K562 (cell line): Measurements from ENCODE around the gene FBL. TPM values are rescaled to one million over a fixed set of nuclear protein-coding genes. Genes with fewer than 3 reads are reported as not detected.

ENCODE experiments used
- ATAC-seq: fragments of 200-7000 bp; cut with Tn5 transposase; 3 replicates; pipeline ENCODE4 v1.9.1; 2020; ENCODE audit warnings: moderate library complexity
- BruUV-seq: library from RNA; stranded (reverse); fragments of 400-500 nt; replicated peaks from 2 replicates; lab custom pipeline; 2021; lab: Mats Ljungman, UMichigan
- CTCF ChIA-PET: fragments of 300-600 bp; formaldehyde crosslinking; extraction: SDS; loops from one replicate; lab custom pipeline; 2021; ENCODE audit warnings: low intra/inter-chr PET ratio; lab: Yijun Ruan, JAX
- POLR2A ChIA-PET: fragments of 300-600, 350-650 bp; sonication (Branson Sonifier 250); formaldehyde crosslinking; extraction: SDS; loops from one replicate; lab custom pipeline; 2021; ENCODE audit warnings: antibody characterized with exemption, inconsistent platforms; lab: Yijun Ruan, JAX
- DNase-seq, 4 experiments: peaks; one replicate each; pipeline versions ENCODE4 v3.0.0 to v3.0.0-alpha.2; 2011 to 2018; ENCODE audit warnings: low spot score in 3 of 4, mixed read lengths in 3 of 4; ENCODE audit errors: extremely low read depth in 1 of 4
- FAIRE-seq: peaks from 2 replicates; lab custom pipeline; 2011; peaks lifted over from hg19 to GRCh38; lab: Jason Lieb, UNC
- H2AFZ ChIP-seq: 2 replicates; pipeline ENCODE4 v1.6.0; 2011; ENCODE audit warnings: low read depth, low read length, control low read depth, inconsistent platforms
- H3K27ac ChIP-seq: fragments of 200-600 bp; 3 replicates; pipeline ENCODE4 v1.8.0; 2011; ENCODE audit warnings: low read depth, mild to moderate bottlenecking, control low read depth, inconsistent platforms, low read length, moderate library complexity, mixed read lengths; ENCODE audit errors: extremely low read depth
- H3K27me3 ChIP-seq, 2 experiments: fragments of 300-600 bp in 1 of 2; 2 replicates in 1 of 2; 3 replicates in 1 of 2; pipeline versions ENCODE4 v1.6.0 to v1.8.0; 2011; ENCODE audit warnings: inconsistent platforms in 2 of 2, low read length in 2 of 2, mild to moderate bottlenecking in 1 of 2, mixed read lengths in 1 of 2, moderate library complexity in 1 of 2; ENCODE audit not compliant: control insufficient read depth in 2 of 2, insufficient read depth in 2 of 2
- H3K36me3 ChIP-seq: fragments of 300-600 bp; 3 replicates; pipeline ENCODE4 v1.8.0; 2011; ENCODE audit warnings: mild to moderate bottlenecking, low read length, inconsistent platforms; ENCODE audit not compliant: control insufficient read depth, insufficient read depth
- H3K4me1 ChIP-seq, 2 experiments: fragments of 200-600 bp in 1 of 2; replicated peaks in 1 of 2; 2 replicates in 1 of 2; 3 replicates in 1 of 2; pipeline versions ENCODE4 v1.5.1 to v1.8.0; 2011; ENCODE audit warnings: inconsistent platforms in 2 of 2, low read length in 2 of 2, mild to moderate bottlenecking in 1 of 2, mixed read lengths in 1 of 2, moderate library complexity in 1 of 2; ENCODE audit not compliant: control insufficient read depth in 2 of 2, insufficient read depth in 2 of 2
- H3K4me2 ChIP-seq: 2 replicates; pipeline ENCODE4 v1.6.1; 2011; ENCODE audit warnings: low read length, control low read depth, inconsistent platforms, mixed read lengths; ENCODE audit not compliant: insufficient read depth
- H3K4me3 ChIP-seq: fragments of 200-600 bp; sonication (generic), shearing (Covaris generic); 2 replicates; pipeline ENCODE4 v1.5.1; 2016; ENCODE audit warnings: control low read depth, inconsistent platforms
- H3K79me2 ChIP-seq: fragments of 200-600 bp; 3 replicates; pipeline ENCODE4 v1.8.0; 2011; ENCODE audit warnings: low read length, inconsistent platforms; ENCODE audit not compliant: control insufficient read depth, insufficient read depth
- H3K9ac ChIP-seq, 2 experiments: 2 replicates each; pipeline versions ENCODE4 v1.6.0 to v1.6.1; 2011; ENCODE audit warnings: low read depth in 2 of 2, low read length in 2 of 2, control low read depth in 1 of 2, inconsistent platforms in 1 of 2, mild to moderate bottlenecking in 1 of 2, mixed read lengths in 1 of 2; ENCODE audit not compliant: insufficient read depth in 1 of 2
- H3K9me1 ChIP-seq: one replicate; pipeline ENCODE4 v1.6.0; 2011; ENCODE audit warnings: inconsistent platforms, mild to moderate bottlenecking, low read length, moderate library complexity; ENCODE audit not compliant: control insufficient read depth, insufficient read depth
- H3K9me3 ChIP-seq: replicated peaks from 2 replicates; pipeline ENCODE4 v1.5.1; 2011; ENCODE audit warnings: low read depth, low read length, inconsistent platforms; ENCODE audit not compliant: control insufficient read depth, insufficient read depth
- H4K20me1 ChIP-seq: replicated peaks from 2 replicates; pipeline ENCODE4 v1.6.1; 2011; ENCODE audit warnings: low read length, inconsistent platforms, mixed read lengths; ENCODE audit not compliant: control insufficient read depth, insufficient read depth
- HDAC1 ChIP-seq, 2 experiments: fragments of 450-650 bp; IDR thresholded peaks; 2 replicates each; pipeline ENCODE4 v1.6.1; 2016 to 2017; ENCODE audit warnings: inconsistent platforms in 1 of 2, mild to moderate bottlenecking in 1 of 2, moderate library complexity in 1 of 2
- KDM1A ChIP-seq, 2 experiments: fragments of 450-650 bp; IDR thresholded peaks; 2 replicates each; pipeline ENCODE4 v1.6.1; 2016; ENCODE audit warnings: mild to moderate bottlenecking in 2 of 2
- KDM4B ChIP-seq, 2 experiments: fragments of 450-650 bp in 1 of 2; sonication (generic) in 1 of 2; IDR thresholded peaks; 2 replicates each; pipeline ENCODE4 v1.6.1; 2016 to 2017; ENCODE audit warnings: borderline replicate concordance in 2 of 2, antibody characterized with exemption in 1 of 2, low read depth in 1 of 2, mild to moderate bottlenecking in 1 of 2
- MBD2 ChIP-seq: sonication (generic); IDR thresholded peaks from 2 replicates; pipeline ENCODE4 v1.6.1; 2016; ENCODE audit warnings: low read depth, borderline replicate concordance
- NFXL1 ChIP-seq: fragments of 450-650 bp; formaldehyde crosslinking; IDR thresholded peaks from 2 replicates; pipeline ENCODE4 v1.4.0; 2021; ENCODE audit warnings: mild to moderate bottlenecking
- NR2C2 ChIP-seq, 2 experiments: fragments of 200-800 bp in 1 of 2; sonication (Bioruptor generic) in 1 of 2; sonication (generic) in 1 of 2; formaldehyde crosslinking in 1 of 2; IDR thresholded peaks; 2 replicates each; pipeline versions ENCODE4 v1.6.1 to v1.8.0; 2016 to 2022; ENCODE audit warnings: mild to moderate bottlenecking in 1 of 2, missing compliant biosample characterization in 1 of 2, missing genetic modification characterization in 1 of 2, missing genetic modification reagents in 1 of 2
- RBM22 ChIP-seq: fragments of 200-400 bp; formaldehyde crosslinking; IDR thresholded peaks from 2 replicates; pipeline ENCODE4 v1.6.1; 2018; ENCODE audit warnings: low read length, low read depth; ENCODE audit not compliant: poor library complexity, severe bottlenecking
- SLC30A9 ChIP-seq: fragments of 250-450 bp; sonication (Bioruptor Pico); IDR thresholded peaks from 2 replicates; pipeline ENCODE4 v1.8.0; 2022; ENCODE audit warnings: mild to moderate bottlenecking, moderate library complexity
- SP2 ChIP-seq: IDR thresholded peaks from 2 replicates; pipeline ENCODE4 v1.6.1; 2011; ENCODE audit warnings: mild to moderate bottlenecking, low read depth, low read length, moderate library complexity; ENCODE audit not compliant: poor library complexity, severe bottlenecking; ENCODE audit errors: extremely low read depth
- WGBS: fragments of 100-300 bp; shearing (Covaris generic); methylation state at CpG from one replicate; pipeline ENCODE4 v1.1.6; 2016; ENCODE audit warnings: low coverage, mixed read lengths; ENCODE audit not compliant: insufficient coverage; ENCODE audit errors: missing lambda C conversion rate; 5-methylcytosine and 5-hydroxymethylcytosine counted together
- in situ Hi-C: fragments of 300-500 bp; cut with MboI; formaldehyde crosslinking; loops from 4 replicates; pipeline ENCODE4 v1.15.0; 2018; ENCODE audit warnings: inconsistent platforms, mixed read lengths
- intact Hi-C: fragments of 100-400 bp; cut with micrococcal nuclease; formaldehyde crosslinking; loops from 2 replicates; pipeline ENCODE4 v1.14.2; 2022
- polyA plus RNA-seq, 8 experiments: library from polyadenylated mRNA; depleted of rRNA in 4 of 8; stranded (reverse) in 5 of 8; unstranded in 3 of 8; fragments of >200 nt; fragmentation: Nextera tagmentation in 2 of 8; fragmentation: Illumina TruSeq in 1 of 8; extraction: Ambion mirVana in 2 of 8; extraction: Trizol in 1 of 8; gene quantifications; 2 replicates each; pipeline versions ENCODE4 v1.2.1 to v1.2.3, GENCODE V29; 2011 to 2014; ENCODE audit warnings: inconsistent platforms in 1 of 8, missing spikeins in 1 of 8
- total RNA-seq, 7 experiments: library from RNA; depleted of rRNA in 6 of 7; stranded (reverse); fragments of >200 nt in 6 of 7; fragmentation: Illumina TruSeq in 2 of 7; extraction: Trizol in 2 of 7; gene quantifications; 2 replicates each; pipeline versions ENCODE4 v1.2.1 to v1.2.3, GENCODE V29; 2011 to 2021; ENCODE audit warnings: low replicate concordance in 1 of 7
- TF ChIP-seq, protein P1 (sequence below): sonication (generic); formaldehyde crosslinking; IDR thresholded peaks from 2 replicates; pipeline ENCODE4 v1.8.1; 2023; ENCODE audit warnings: mild to moderate bottlenecking, missing genetic modification reagents

Gene FBL
- total and polyA plus RNA-seq, 9 of the 15 experiments (the other 6 are each of a cell fraction or from before 2014, with no cell fraction given), result 201 to 1,696 (median 696) TPM

DNA sequence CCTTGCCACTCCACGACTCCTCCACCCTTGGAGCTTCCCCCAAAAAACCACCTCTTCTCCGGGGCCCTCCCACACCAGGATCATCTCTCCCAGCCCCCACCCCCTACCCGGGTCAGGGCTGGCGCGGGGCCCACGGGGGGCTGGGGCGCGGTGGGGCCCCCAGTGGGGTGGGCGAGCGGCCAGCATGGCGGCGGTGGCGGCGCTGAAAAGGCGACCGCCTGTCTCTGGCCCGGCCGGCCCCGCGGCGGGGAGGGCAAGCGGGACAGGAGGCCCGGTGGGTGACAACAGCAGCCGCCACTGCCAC is 13.1 kb downstream of the FBL start:
- Histone ChIP-seq H4K20me1 (peaks cover 4% of the 10 kb centered on the region; the same call in 1 of the 2 replicates), H3K36me3 (peaks cover 85% of the 10 kb centered on the region), H3K9ac (peak overlapping the region; percentile 53 to 89), H3K27ac (peak overlapping the region; percentile 76), H3K4me2 (peak overlapping the region; percentile 76), H3K9me3 (no peaks in the 10 kb centered on the region), H3K9me1 (peaks cover 8% of the 10 kb centered on the region), H3K4me3 (peak overlapping the region; percentile 51), H2AFZ (0 out of 2 replicates have a peak overlapping the region, but pooled peaks have one; percentile 44), H3K27me3 (no peaks in the 10 kb centered on the region), H3K79me2 (peaks cover 19% of the 10 kb centered on the region), H3K4me1 (peaks cover 15 to 27% of the 10 kb centered on the region in 2 experiments)
- no peak for DNase-seq
- TF ChIP-seq NR2C2 (CRISPR knock-in tag; IDR thresholded peaks at IDR 0.05) (no peak), NR2C2 (tag; IDR thresholded peaks at IDR 0.05) (peak; percentile 28; the same call in 1 of the 2 replicates), MBD2 (no peak)
- WGBS, result 27% methylated on average over 3 of the region's 24 CpGs
- BruUV-seq, result no TSS peak
- ChIA-PET CTCF (interaction anchor here (0.6 kb wide), 1 partner anchor 8 kb away, joined by 3 read pairs; no protein-coding TSS in a partner anchor), POLR2A (interaction anchor here (0.5 to 1.8 kb wide), 6 partner anchors 8 to 40 kb away, joined by 4 to 17 read pairs (median 6); no protein-coding TSS in a partner anchor)
- in situ Hi-C loops, result no loop called here
- FAIRE-seq, result no peak
- ATAC-seq, result no peak
- intact Hi-C loops, result no loop called here

DNA sequence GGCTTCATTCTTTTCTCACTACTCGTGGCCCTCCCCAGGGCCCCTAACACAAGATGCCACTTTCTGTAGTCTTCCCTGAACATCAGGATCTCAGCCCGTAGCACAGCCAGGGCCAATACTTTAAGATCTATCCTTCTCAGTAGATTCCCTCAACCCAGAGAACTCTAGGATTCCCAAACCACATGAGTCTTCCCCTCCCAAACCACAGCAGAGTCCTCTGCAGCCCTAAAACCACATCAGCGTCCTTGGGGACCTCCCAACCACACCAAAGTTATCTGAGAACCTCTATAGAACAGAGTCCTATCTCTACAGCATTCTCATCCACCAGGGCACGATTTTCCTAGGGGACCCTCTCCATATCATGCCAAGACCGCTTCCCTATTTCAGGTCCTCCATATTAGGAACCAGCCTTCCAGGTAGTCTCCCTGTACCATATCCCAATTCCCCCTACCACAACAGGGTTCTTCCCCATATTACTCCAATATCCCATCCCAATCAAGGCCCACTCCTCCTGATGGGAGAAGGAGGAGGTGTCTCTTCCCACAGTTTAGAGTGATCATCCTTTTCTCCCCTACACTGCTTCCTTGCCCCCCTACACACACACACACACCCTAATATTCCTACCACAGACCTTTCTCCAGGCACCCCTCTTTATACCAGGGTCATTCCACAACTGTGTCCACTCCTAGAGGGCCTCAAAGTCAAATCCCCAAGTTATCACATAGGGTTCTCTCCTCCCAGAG is 13.7 kb downstream of the FBL start:
- Histone ChIP-seq H3K27ac (peak overlapping the region; percentile 76), H3K36me3 (peaks cover 84% of the 10 kb centered on the region), H3K79me2 (peaks cover 16% of the 10 kb centered on the region), H3K27me3 (no peaks in the 10 kb centered on the region), H4K20me1 (peaks cover 4% of the 10 kb centered on the region; the same call in 1 of the 2 replicates), H3K9ac (peak overlapping the region; percentile 53 to 89; a peak in 3 of 4 replicates), H3K4me2 (peak overlapping the region; percentile 76), H3K9me1 (peaks cover 8% of the 10 kb centered on the region), H2AFZ (no peak overlapping the region), H3K4me1 (peaks cover 15 to 28% of the 10 kb centered on the region in 2 experiments), H3K9me3 (no peaks in the 10 kb centered on the region), H3K4me3 (peak overlapping the region; percentile 51)
- no peak for FAIRE-seq
- no TSS peak for BruUV-seq
- ChIA-PET POLR2A (interaction anchor here (1.5 to 1.8 kb wide), 3 partner anchors 10 to 40 kb away, joined by 5 to 12 read pairs (median 6); no protein-coding TSS in a partner anchor), CTCF (interaction anchor here (0.6 kb wide), 1 partner anchor 9 kb away, joined by 3 read pairs; no protein-coding TSS in a partner anchor)
- no peak for ATAC-seq
- DNase-seq, result no peak
- in situ Hi-C loops, result no loop called here
- 65% methylated on average over 5 of the region's 5 CpGs for WGBS
- intact Hi-C loops, result no loop called here
- TF ChIP-seq SLC30A9 (CRISPR knock-in tag), result no peak
- no peak for TF ChIP-seq HDAC1 (IDR thresholded peaks at IDR 0.05)
- TF ChIP-seq RBM22, result no peak
- no peak for TF ChIP-seq KDM1A (IDR thresholded peaks at IDR 0.05)
- no peak for TF ChIP-seq NFXL1 (CRISPR knock-in tag)
- TF ChIP-seq KDM4B (IDR thresholded peaks at IDR 0.05; ENCODE audit: borderline replicate concordance in 2 of 2, low read depth in 1 of 2), result no peak
- TF ChIP-seq SP2, result no peak
- TF ChIP-seq, protein P1, sequence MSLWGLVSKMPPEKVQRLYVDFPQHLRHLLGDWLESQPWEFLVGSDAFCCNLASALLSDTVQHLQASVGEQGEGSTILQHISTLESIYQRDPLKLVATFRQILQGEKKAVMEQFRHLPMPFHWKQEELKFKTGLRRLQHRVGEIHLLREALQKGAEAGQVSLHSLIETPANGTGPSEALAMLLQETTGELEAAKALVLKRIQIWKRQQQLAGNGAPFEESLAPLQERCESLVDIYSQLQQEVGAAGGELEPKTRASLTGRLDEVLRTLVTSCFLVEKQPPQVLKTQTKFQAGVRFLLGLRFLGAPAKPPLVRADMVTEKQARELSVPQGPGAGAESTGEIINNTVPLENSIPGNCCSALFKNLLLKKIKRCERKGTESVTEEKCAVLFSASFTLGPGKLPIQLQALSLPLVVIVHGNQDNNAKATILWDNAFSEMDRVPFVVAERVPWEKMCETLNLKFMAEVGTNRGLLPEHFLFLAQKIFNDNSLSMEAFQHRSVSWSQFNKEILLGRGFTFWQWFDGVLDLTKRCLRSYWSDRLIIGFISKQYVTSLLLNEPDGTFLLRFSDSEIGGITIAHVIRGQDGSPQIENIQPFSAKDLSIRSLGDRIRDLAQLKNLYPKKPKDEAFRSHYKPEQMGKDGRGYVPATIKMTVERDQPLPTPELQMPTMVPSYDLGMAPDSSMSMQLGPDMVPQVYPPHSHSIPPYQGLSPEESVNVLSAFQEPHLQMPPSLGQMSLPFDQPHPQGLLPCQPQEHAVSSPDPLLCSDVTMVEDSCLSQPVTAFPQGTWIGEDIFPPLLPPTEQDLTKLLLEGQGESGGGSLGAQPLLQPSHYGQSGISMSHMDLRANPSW (CRISPR knock-in tag), result no peak
